GM11168 (cell line): ENCODE results near the gene ATP8B1.
"Not testable (repeated sequence)": the region's sequence is repeated elsewhere in the genome, so short reads cannot be mapped to it uniquely, and the experiment has no call there.

Experiments
- in situ Hi-C: fragments of 300-500 bp; cut with MboI; formaldehyde crosslinking; loops from one replicate; pipeline ENCODE4 v1.12.0; 2022; ENCODE audit warnings: low sequenced_read_pairs; ENCODE audit not compliant: unreplicated experiment

Gene ATP8B1

GRCh38 chr18:57737400-57738060, 65.6 kb downstream of the ATP8B1 start:
- in situ Hi-C loops, result no loop called here

DNA sequence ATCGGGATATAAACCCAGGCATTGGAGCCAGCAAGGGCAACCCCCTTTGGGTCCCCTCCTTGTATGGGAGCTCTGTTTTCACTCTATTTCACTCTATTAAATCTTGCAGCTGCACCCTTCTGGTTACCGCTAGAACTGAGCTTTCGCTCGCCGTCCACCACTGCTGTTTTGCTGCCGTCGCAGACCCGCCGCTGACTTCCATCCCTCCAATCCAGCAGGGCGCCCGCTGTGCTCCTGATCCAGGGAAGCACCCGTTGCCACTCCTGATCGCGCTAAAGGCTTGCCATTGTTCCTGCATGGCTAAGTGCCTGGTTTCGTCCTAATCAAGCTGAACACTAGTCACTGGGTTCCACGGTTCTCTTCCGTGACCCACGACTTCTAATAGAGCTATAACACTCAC, 68.1 kb downstream of the ATP8B1 start:
- in situ Hi-C loops, result not testable (repeated sequence)

DNA sequence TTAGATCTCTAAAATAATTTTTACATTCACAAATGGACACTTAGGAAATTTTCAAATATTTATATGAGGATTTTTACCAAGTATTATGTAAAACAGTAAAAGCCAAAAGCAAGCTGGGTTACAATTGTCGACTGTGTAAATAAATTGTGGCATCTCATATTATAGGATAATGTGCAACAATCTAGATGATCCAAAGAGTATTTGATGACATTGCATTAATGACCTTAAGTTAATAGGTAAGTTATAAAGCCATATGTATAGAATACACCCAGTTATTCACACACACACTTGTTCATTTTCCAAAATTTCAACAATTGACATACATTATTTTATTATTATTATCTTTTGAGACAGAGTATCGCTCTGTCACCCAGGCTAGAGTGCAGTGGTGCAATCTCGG, 69.3 kb downstream of the ATP8B1 start:
- in situ Hi-C loops, result no loop called here

DNA sequence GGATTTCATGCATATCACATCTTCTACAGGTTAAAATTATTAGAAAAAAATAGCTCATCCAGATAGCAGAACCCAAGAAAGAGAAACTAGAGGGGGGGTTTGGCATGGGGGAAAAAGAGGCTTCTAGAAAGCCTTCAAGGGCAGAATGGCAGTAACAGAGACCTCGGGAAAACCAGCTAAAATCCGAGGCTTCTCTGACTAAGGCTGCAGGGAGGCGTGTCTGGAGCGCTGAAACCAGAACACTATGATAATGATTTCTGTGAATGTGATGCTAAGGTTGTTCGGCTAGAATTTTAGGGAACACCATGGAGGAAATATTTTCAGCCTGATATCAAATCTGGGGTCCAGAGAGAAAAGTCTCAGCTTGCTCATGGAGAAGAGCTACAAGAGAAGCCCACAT, 73.0 kb downstream of the ATP8B1 start:
- in situ Hi-C loops, result no loop called here

- in situ Hi-C loops, result no loop called here
Observed at GRCh38 chr18:57728941-57729511, 74.1 kb downstream of the ATP8B1 start.

DNA sequence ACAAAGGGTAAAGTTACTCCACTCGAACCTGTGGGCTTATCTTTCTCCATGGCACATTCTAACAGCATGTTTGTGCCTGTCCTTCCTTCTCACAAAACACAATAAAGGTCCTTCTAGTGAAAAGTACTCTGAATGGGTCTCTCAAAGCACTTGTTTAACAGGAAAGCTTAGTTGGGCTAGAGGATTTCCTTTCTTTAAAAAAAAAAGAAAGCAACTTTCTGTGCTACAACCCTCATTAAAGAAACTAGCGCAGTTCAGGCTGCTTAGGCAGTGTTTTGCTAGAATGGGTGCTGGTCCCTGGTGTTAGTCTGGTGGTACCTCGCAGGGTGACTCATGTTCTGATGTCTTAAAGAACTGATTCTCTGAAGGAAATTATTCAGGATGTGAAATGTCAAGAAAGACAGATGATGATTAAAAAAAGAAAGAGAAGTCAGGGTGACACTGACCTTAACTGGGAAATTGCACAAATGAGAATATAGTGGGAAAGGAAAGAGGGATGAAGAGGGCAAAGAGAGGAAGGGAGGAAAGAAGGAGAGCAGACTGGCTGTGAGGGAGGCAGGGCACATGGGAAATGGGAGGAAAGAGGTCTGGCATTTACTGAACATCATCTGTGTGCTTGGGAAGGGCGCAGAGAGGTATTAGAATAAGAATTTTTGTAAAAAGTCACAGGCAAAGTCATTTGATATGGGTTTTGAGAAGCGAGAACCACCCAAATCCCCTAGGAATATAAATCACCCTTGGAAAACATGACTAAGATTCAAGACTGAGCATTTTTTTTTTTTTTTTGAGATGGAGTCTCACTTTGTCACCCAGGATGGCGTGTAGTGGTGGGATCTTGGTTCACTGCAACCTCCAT, 74.9 kb downstream of the ATP8B1 start:
- in situ Hi-C loops, result no loop called here

DNA sequence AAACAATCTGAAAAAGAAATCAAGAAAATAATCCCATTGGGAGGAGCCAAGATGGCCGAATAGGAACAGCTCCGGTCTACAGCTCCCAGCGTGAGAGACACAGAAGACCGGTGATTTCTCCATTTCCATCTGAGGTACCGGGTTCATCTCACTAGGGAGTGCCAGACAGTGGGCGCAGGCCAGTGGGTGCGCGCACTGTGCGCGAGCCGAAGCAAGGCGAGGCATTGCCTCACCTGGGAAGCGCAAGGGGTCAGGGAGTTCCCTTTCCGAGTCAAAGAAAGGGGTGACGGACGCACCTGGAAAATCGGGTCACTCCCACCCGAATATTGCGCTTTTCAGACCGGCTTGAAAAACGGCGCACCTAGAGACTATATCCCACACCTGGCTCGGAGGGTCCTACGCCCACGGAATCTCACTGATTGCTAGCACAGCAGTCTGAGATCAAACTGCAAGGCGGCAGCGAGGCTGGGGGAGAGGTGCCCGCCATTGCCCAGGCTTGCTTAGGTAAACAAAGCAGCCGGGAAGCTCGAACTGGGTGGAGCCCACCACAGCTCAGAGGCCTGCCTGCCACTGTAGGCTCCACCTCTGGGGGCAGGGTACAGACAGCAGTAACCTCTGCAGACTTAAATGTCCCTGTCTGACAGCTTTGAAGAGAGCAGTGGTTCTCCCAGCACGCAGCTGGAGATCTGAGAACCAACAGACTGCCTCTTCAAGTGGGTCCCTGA, 83.7 kb downstream of the ATP8B1 start:
- in situ Hi-C loops, result not testable (repeated sequence)

DNA sequence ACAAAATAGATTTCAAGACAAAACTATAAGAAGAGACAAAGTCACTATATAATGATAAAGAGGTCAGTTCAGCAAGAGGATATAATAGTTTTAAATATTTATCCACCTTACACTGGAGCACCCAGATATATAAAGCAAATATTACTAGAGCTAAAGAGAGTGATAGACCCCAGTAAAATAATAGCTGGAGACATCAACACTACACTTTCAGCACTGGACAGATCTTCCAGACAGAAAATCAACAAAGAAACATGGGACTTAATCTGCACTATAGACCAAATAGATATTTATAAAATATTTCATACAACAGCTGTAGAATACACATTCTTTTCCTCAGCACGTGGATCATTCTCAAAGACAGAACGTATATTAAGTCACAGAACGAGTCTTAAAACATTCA, 86.6 kb downstream of the ATP8B1 start:
- in situ Hi-C loops, result no loop called here

GRCh38 chr18:57715671-57716070, 87.4 kb downstream of the ATP8B1 start:
- in situ Hi-C loops, result no loop called here

- in situ Hi-C loops, result no loop called here
Observed at GRCh38 chr18:57715073-57715472, 88.0 kb downstream of the ATP8B1 start.

GRCh38 chr18:57710226-57710625, 92.9 kb downstream of the ATP8B1 start:
- in situ Hi-C loops, result no loop called here

GRCh38 chr18:57709335-57709734, 93.8 kb downstream of the ATP8B1 start:
- in situ Hi-C loops, result no loop called here

DNA sequence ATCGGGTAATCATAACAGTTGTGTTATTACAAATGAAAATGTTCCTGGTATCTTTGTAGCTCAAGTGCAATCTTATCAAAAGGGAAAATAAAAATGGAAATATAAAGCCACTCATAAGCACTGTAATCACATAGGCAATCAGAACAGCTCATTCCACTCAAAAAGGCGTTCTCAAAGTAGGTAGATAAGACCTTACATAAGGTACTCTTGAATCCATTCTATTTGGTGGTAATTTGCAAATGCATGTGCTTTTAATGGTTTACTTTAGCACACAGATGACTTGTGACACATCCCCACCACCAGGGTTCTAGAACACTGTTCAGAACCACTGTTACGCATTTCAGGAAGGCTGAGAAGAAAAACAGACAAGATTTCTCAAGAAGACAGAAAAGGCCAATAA, 94.8 kb downstream of the ATP8B1 start:
- in situ Hi-C loops, result no loop called here

DNA sequence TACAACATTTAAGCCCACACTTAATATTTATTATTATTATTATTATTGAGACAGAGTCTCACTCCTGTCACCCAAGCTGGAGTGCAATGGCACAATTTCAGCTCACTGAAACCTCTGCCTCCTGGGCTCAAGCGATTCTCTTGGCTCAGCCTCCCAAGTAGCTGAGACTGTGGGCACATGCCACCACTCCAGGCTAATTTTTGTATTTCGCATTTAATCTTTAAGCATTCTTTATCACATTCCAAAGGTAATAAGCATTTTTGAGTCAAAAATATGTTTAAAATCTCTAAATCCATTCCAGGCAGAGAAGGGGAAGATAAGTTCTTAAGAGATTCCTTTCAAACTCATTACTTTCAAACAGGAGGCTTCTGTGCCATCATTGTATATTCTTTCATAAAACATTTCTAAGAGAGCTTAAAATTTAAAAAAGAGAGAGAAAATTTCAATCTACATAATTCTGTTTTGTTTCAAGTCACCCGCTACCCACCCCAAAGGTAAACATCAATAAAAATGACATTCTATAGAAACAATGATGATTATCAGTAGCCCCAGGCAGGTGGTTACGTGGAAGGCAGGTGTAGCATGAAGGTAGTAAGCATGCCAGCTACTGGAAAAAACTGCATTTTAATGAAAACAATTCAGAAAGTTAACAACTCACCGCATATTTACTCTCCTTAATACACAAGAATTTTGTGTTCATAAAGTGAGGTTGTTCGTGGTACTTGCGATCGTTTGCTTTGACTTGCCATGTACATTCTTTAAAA, 97.1 kb downstream of the ATP8B1 start:
- in situ Hi-C loops, result no loop called here

- in situ Hi-C loops, result no loop called here
Observed at GRCh38 chr18:57705011-57705410, 98.1 kb downstream of the ATP8B1 start.

GRCh38 chr18:57698571-57699276, 104.4 kb downstream of the ATP8B1 start:
- in situ Hi-C loops, result no loop called here

DNA sequence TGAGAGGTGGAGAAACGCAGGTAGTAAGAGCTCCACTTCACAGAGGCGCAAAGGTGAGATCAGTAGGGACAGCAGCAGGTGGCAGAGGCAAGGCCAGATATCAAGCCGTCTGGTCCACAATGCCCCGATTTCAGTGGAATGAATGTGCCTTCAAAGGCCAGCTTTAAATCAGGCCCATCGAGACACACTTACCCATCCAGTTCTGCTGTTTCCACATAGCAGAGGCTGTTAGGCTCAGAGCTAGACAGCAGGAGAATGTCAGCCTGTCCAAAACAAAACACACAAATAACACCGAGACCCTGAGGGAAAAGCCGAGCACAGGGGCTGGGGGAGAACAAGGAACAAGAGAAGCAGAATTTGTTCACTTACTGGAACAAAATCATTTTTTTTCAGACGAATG, 105.7 kb downstream of the ATP8B1 start:
- in situ Hi-C loops, result no loop called here

DNA sequence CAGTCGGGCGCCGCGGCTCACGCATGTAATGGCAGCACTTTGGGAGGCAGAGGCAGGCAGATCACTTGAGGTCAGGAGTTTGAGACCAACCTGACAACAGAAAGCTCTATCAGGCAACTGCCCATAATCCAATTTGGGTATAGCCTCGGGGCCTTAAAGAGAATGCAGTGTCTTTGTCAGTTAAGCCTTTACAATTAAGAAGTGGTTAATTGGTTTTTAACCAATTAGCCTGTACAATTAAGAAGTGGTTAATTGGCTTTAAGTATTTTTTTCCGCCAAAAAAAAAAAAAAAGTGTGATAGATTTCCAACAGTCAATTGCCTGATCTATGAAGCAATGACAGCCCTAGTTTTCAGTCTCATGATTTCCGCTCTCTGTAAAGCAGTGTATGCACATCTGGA, 106.8 kb downstream of the ATP8B1 start:
- in situ Hi-C loops, result no loop called here

GRCh38 chr18:57691363-57691762, 111.8 kb downstream of the ATP8B1 start:
- in situ Hi-C loops, result no loop called here
